Measurements from ENCODE around the gene CUL9.

The CUL9 gene

DNA sequence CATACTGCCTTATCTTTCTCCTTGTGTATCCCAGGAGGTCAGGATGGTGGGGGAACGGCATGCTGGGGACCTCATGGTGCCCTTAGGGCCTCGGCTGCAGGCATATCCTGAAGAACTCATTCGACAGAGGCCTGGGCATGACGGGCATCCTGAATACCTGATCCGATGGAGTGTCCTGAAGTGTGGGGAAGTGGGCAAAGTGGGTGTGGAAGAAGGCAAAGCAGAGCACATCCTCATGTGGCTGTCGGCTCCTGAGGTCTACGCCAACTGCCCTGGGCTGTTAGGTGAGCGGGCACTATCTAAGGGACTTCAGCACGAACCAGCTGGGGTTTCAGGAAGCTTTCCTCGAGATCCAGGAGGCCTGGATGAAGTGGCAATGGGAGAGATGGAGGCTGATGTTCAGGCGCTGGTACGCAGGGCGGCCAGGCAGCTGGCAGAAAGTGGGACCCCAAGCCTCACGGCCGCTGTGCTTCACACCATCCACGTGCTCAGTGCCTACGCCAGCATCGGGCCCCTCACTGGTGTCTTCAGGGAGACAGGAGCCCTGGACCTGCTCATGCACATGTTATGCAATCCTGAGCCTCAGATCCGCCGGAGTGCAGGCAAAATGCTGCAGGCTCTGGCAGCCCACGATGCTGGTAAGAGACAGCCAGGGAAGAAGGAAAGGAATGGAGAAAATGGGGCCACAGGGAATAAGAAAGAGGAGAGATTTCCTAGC lies 2.4 kb downstream of the CUL9 start:
- Histone ChIP-seq H2AFZ (ENCODE audit: low read length) (no peak overlapping the region), H3K9me2 (replicated peaks; ENCODE audit: insufficient read depth, low read length) (no peaks in the 10 kb centered on the region), H3K79me2 (ENCODE audit: low read length) (peaks cover 22% of the 10 kb centered on the region), H3K9me3 (replicated peaks; ENCODE audit: insufficient read depth, low read length) (no peaks in the 10 kb centered on the region), H3F3A (ENCODE audit: insufficient read depth, low read length) (peaks cover 6% of the 10 kb centered on the region), H4K20me1 (ENCODE audit: insufficient read depth, low read length) (no peaks in the 10 kb centered on the region), H3K4me2 (ENCODE audit: low read depth, low read length) (no peak overlapping the region), H3K27ac (ENCODE audit: low read length) (no peak overlapping the region), H3K4me1 (ENCODE audit: low read length) (peaks cover 8% of the 10 kb centered on the region; the same call in 1 of the 2 replicates), H3K4me3 (ENCODE audit: low read length) (no peak overlapping the region), H3K9ac (ENCODE audit: low read length) (no peak overlapping the region), H3K36me3 (replicated peaks; ENCODE audit: insufficient read depth, low read length) (no peaks in the 10 kb centered on the region), H3K27me3 (replicated peaks; ENCODE audit: insufficient read depth, low read length) (no peaks in the 10 kb centered on the region)
- TF ChIP-seq, protein P1, sequence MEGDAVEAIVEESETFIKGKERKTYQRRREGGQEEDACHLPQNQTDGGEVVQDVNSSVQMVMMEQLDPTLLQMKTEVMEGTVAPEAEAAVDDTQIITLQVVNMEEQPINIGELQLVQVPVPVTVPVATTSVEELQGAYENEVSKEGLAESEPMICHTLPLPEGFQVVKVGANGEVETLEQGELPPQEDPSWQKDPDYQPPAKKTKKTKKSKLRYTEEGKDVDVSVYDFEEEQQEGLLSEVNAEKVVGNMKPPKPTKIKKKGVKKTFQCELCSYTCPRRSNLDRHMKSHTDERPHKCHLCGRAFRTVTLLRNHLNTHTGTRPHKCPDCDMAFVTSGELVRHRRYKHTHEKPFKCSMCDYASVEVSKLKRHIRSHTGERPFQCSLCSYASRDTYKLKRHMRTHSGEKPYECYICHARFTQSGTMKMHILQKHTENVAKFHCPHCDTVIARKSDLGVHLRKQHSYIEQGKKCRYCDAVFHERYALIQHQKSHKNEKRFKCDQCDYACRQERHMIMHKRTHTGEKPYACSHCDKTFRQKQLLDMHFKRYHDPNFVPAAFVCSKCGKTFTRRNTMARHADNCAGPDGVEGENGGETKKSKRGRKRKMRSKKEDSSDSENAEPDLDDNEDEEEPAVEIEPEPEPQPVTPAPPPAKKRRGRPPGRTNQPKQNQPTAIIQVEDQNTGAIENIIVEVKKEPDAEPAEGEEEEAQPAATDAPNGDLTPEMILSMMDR (IDR thresholded peaks at IDR 0.05; ENCODE audit: low read length): no peak
- TF ChIP-seq EZH2phosphoT487 (IDR thresholded peaks at IDR 0.05; ENCODE audit: low read length) (no peak), EZH2 (optimal IDR thresholded peaks at IDR 0.05; ENCODE audit: low read depth, low read length) (no peak)
- no peak for DNase-seq

DNA sequence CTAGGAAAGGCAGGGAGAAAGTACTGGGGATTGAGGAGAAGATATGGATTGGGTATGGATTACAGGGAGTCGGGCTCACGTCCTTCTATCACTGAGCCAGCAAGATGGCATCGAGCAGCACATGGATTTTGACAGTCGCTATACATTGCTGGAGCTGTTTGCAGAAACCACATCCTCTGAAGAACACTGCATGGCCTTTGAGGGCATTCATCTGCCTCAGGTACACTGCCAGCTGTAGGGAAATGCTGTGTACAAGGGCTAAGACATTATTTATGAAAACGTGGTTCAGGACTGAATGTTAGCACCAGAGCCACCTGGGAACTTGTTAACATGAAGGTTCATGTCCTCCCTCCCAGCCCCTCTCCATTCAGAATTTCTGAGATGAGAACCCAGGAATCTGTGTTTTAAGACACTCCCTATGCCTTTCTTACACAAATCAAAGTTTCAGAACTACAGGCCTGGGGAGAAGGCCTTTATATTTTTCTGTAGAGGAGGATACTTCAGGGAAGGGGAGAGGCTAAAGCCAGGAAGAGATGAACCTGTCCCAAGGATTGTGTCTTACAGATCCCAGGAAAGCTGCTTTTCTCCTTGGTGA lies 3.5 kb downstream of the CUL9 start:
- no peak overlapping the region for H2AFZ ChIP-seq (ENCODE audit: low read length)
- no peaks in the 10 kb centered on the region for H4K20me1 ChIP-seq (ENCODE audit: insufficient read depth, low read length)
- no peak overlapping the region for H3K27ac ChIP-seq (ENCODE audit: low read length)
- H3K79me2 ChIP-seq (ENCODE audit: low read length): peaks cover 22% of the 10 kb centered on the region
- H3F3A ChIP-seq (ENCODE audit: insufficient read depth, low read length): peaks cover 5% of the 10 kb centered on the region
- H3K27me3 ChIP-seq (replicated peaks; ENCODE audit: insufficient read depth, low read length): no peaks in the 10 kb centered on the region
- H3K9me3 ChIP-seq (replicated peaks; ENCODE audit: insufficient read depth, low read length): no peaks in the 10 kb centered on the region
- H3K9me2 ChIP-seq (replicated peaks; ENCODE audit: insufficient read depth, low read length): no peaks in the 10 kb centered on the region
- H3K4me3 ChIP-seq (ENCODE audit: low read length): no peak overlapping the region
- no peak for DNase-seq
- no peak overlapping the region for H3K9ac ChIP-seq (ENCODE audit: low read length)
- H3K4me1 ChIP-seq (ENCODE audit: low read length): peaks cover 8% of the 10 kb centered on the region; the same call in 1 of the 2 replicates
- H3K4me2 ChIP-seq (ENCODE audit: low read depth, low read length): no peak overlapping the region
- H3K36me3 ChIP-seq (replicated peaks; ENCODE audit: insufficient read depth, low read length): no peaks in the 10 kb centered on the region
- no peak for TF ChIP-seq EZH2 (optimal IDR thresholded peaks at IDR 0.05; ENCODE audit: low read depth, low read length)
- TF ChIP-seq, protein P1 (IDR thresholded peaks at IDR 0.05; ENCODE audit: low read length): no peak

DNA sequence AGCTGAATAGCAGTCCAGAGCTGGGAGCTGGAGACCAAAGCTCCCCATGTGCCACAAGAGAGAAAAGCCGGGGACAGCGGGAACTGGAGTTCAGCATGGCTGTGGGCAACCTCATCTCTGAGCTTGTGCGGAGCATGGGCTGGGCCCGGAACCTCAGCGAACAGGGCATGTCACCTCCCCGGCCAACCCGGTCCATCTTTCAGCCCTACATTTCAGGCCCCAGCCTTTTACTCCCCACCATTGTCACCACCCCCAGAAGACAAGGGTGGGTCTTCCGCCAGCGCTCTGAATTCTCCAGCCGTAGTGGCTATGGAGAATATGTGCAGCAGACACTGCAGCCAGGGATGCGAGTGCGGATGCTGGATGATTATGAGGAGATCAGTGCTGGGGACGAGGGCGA lies 4.0 kb downstream of the CUL9 start:
- Histone ChIP-seq H3K27ac (ENCODE audit: low read length) (no peak overlapping the region), H3K36me3 (replicated peaks; ENCODE audit: insufficient read depth, low read length) (no peaks in the 10 kb centered on the region)
- TF ChIP-seq, protein P1 (IDR thresholded peaks at IDR 0.05; ENCODE audit: low read length): no peak
- TF ChIP-seq EZH2 (optimal IDR thresholded peaks at IDR 0.05; ENCODE audit: low read depth, low read length): no peak
- TF ChIP-seq EZH2phosphoT487 (IDR thresholded peaks at IDR 0.05; ENCODE audit: low read length): no peak

More for the DNA sequence above, 4.0 kb downstream of the CUL9 start:
- peaks cover 22% of the 10 kb centered on the region for H3K79me2 ChIP-seq (ENCODE audit: low read length)
- no peak overlapping the region for H3K9ac ChIP-seq (ENCODE audit: low read length)
- H3K4me3 ChIP-seq (ENCODE audit: low read length): no peak overlapping the region
- no peaks in the 10 kb centered on the region for H3K27me3 ChIP-seq (replicated peaks; ENCODE audit: insufficient read depth, low read length)
- no peak for DNase-seq
- H3F3A ChIP-seq (ENCODE audit: insufficient read depth, low read length): no peaks in the 10 kb centered on the region; the same call in 1 of the 2 replicates
- no peak overlapping the region for H3K4me2 ChIP-seq (ENCODE audit: low read depth, low read length)
- no peaks in the 10 kb centered on the region for H4K20me1 ChIP-seq (ENCODE audit: insufficient read depth, low read length)
- peaks cover 8% of the 10 kb centered on the region; the same call in 1 of the 2 replicates for H3K4me1 ChIP-seq (ENCODE audit: low read length)
- no peaks in the 10 kb centered on the region for H3K9me2 ChIP-seq (replicated peaks; ENCODE audit: insufficient read depth, low read length)
- H2AFZ ChIP-seq (ENCODE audit: low read length): no peak overlapping the region
- H3K9me3 ChIP-seq (replicated peaks; ENCODE audit: insufficient read depth, low read length): no peaks in the 10 kb centered on the region
